CD8-positive, alpha-beta memory T cell (primary cell): ENCODE results near the gene RNF31. TPM values are rescaled to one million over a fixed set of nuclear protein-coding genes. Genes with fewer than 3 reads are reported as not detected.

Experiments
- CTCF ChIA-PET: fragments of 350-600 bp; sonication (Branson Sonifier 250); formaldehyde crosslinking; loops from one replicate; lab custom pipeline; 2021; ENCODE audit warnings: antibody characterized with exemption; lab: Charles Lee
- POLR2A ChIA-PET: fragments of 350-600 bp; sonication (Branson Sonifier 250); formaldehyde crosslinking; loops from one replicate; lab custom pipeline; 2021; ENCODE audit warnings: antibody characterized with exemption; lab: Charles Lee
- DNase-seq, 5 donors: peaks; one replicate each; pipeline versions ENCODE4 v3.0.0 to v3.0.0-alpha.2; 2020 to 2022; ENCODE audit warnings: mixed read lengths in 1 of 5
- H3K27ac ChIP-seq: one replicate; pipeline ENCODE4 v1.7.0; 2013; ENCODE audit warnings: low read depth, mild to moderate bottlenecking, low read length, moderate library complexity
- H3K27me3 ChIP-seq: 2 replicates; pipeline ENCODE4 v1.7.0; 2013; ENCODE audit warnings: low read length, mild to moderate bottlenecking; ENCODE audit not compliant: insufficient read depth, poor library complexity, severe bottlenecking
- H3K36me3 ChIP-seq: 2 replicates; pipeline ENCODE4 v1.7.0; 2013; ENCODE audit warnings: mild to moderate bottlenecking, low read length, moderate library complexity; ENCODE audit not compliant: insufficient read depth
- H3K4me1 ChIP-seq: 2 replicates; pipeline ENCODE4 v1.7.0; 2013; ENCODE audit warnings: mild to moderate bottlenecking, low read length, moderate library complexity; ENCODE audit not compliant: insufficient read depth
- H3K4me3 ChIP-seq: 2 replicates; pipeline ENCODE4 v1.7.0; 2013; ENCODE audit warnings: mild to moderate bottlenecking, low read length
- H3K9me3 ChIP-seq: 2 replicates; pipeline ENCODE4 v1.7.0; 2013; ENCODE audit warnings: mild to moderate bottlenecking, low read length
- H3K27ac Mint-ChIP-seq, 8 donors: one replicate each; pipeline ENCODE4 v1.8.0; 2020 to 2021; ENCODE audit warnings: mixed read lengths in 8 of 8, mild to moderate bottlenecking in 6 of 8, inconsistent platforms in 3 of 8, moderate library complexity in 3 of 8
- H3K27me3 Mint-ChIP-seq, 2 donors: one replicate each; pipeline ENCODE4 v1.8.0; 2020 to 2021; ENCODE audit warnings: mixed read lengths in 2 of 2, mild to moderate bottlenecking in 1 of 2, moderate library complexity in 1 of 2
- H3K36me3 Mint-ChIP-seq, 3 donors: one replicate each; pipeline ENCODE4 v1.8.0; 2020 to 2021; ENCODE audit warnings: mixed read lengths in 3 of 3, inconsistent platforms in 1 of 3, mild to moderate bottlenecking in 1 of 3
- H3K4me1 Mint-ChIP-seq, 3 donors: one replicate each; pipeline ENCODE4 v1.8.0; 2020 to 2021; ENCODE audit warnings: mixed read lengths in 3 of 3, inconsistent platforms in 1 of 3, mild to moderate bottlenecking in 1 of 3
- H3K4me3 Mint-ChIP-seq, 7 donors: one replicate each; pipeline ENCODE4 v1.8.0; 2020 to 2021; ENCODE audit warnings: mixed read lengths in 7 of 7, mild to moderate bottlenecking in 6 of 7, moderate library complexity in 4 of 7, inconsistent platforms in 2 of 7
- H3K9me3 Mint-ChIP-seq, 5 donors: one replicate each; pipeline ENCODE4 v1.8.0; 2020 to 2022; ENCODE audit warnings: mixed read lengths in 5 of 5, mild to moderate bottlenecking in 3 of 5, moderate library complexity in 2 of 5, inconsistent platforms in 1 of 5
- polyA plus RNA-seq: library from polyadenylated mRNA; unstranded; fragments of 300-500 nt; fragmentation: Illumina TruSeq; gene quantifications from one replicate; pipeline ENCODE4 v1.2.3, GENCODE V29; 2021
- total RNA-seq, 2 experiments: library from RNA; stranded (reverse); gene quantifications; one replicate each; pipeline ENCODE4 v1.2.3, GENCODE V29; 2021

The RNF31 gene
- total and polyA plus RNA-seq, 3 experiments from 2014 or later, result 71.5 to 85.9 (median 85.9) TPM

DNA sequence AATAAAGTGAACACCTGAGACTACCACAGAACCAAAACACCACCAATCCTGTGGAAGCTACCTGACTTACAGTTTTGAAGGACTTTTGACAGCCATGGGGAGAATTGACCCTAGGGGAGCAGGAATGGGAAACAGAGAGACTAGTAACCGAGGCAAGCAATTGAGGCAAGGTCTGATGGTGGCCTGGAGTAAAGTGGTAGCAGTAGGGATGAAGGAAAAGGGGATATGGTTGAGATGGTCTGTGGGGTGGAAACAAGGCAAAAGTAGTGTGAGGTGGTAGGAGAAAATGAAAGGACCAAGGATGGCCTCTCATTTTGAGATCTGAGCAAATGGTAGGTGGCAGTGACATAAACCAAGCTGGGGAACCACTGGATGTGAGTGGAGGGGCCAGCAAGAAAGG is 9.5 kb downstream of the RNF31 start:
- Mint-ChIP-seq H3K4me1 (peaks cover 18 to 28% (median 19%) of the 10 kb centered on the region in 3 donors), H3K27me3 (peaks cover 0 to under 1% of the 10 kb centered on the region in 2 donors), H3K9me3 (no peaks in the 10 kb centered on the region), H3K4me3 (peak overlapping the region in 1 of 7 donors; percentile 8), H3K27ac (peak overlapping the region in 4 of 8 donors; percentile 23 to 85 (median 72)), H3K36me3 (peaks cover 15 to 69% (median 21%) of the 10 kb centered on the region in 3 donors)
- Histone ChIP-seq H3K4me3 (no peak overlapping the region), H3K27me3 (no peaks in the 10 kb centered on the region), H3K36me3 (peaks cover 43% of the 10 kb centered on the region), H3K27ac (no peak overlapping the region), H3K9me3 (no peaks in the 10 kb centered on the region), H3K4me1 (peaks cover 8% of the 10 kb centered on the region)
- POLR2A ChIA-PET, result interaction anchor here (1.4 kb wide), 1 partner anchor 42 kb away, joined by 6 read pairs; the partner anchor contains the start of genes DCAF11 and NRL
- CTCF ChIA-PET, result interaction anchor here (0.9 to 1.0 kb wide), 3 partner anchors 9 to 21 kb away, joined by 3 read pairs; partner anchors contain the start of genes PSME1 and RNF31
- DNase-seq, result no peak

DNA sequence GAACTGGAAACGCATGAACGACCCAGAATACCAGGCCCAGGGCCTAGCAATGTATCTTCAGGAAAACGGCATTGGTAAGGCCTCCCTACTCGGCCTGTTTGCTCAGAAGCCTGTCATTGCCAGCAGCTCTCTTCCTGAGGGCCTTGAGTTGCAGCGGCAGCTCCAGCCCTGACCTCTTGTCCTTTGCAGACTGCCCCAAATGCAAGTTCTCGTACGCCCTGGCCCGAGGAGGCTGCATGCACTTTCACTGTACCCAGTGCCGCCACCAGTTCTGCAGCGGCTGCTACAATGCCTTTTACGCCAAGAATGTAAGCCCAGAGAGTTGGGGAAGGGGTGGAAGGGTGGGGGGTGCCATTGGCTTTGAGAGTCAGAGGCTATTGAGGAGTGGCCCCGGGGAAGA is 10.0 kb downstream of the RNF31 start:
- CTCF ChIA-PET, result interaction anchor here (0.9 to 1.0 kb wide), 3 partner anchors 9 to 21 kb away, joined by 3 read pairs; partner anchors contain the start of genes PSME1 and RNF31
- peaks cover 15 to 70% (median 25%) of the 10 kb centered on the region in 3 donors for H3K36me3 Mint-ChIP-seq

DNA sequence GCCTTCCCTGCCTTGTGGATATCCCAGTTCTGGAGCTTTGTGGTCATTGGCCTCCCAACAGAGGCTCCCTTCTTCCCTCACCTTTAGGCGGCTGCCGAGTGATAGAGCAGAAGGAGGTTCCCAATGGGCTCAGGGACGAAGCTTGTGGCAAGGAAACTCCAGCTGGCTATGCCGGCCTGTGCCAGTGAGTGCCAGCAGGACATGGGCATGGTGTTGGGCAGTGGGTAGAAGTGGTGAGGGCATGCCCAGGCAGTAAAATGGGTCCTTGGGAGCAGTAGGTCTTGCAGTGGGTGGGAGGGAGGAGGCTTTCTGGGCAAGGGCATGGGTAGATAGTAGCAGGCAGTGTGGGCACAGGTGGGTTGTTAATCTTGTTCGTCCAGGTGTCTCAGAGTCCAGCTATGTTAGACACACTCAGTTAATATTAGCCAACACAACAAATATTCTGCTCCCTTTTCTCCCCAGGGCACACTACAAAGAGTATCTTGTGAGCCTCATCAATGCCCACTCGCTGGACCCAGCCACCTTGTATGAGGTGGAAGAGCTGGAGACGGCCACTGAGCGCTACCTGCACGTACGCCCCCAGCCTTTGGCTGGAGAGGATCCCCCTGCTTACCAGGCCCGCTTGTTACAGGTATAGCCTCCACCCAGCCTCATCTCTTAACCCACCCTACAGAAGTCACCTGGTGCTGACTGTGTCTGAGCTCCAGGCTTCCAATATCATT is 12.6 kb downstream of the RNF31 start:
- Mint-ChIP-seq H3K9me3 (no peaks in the 10 kb centered on the region), H3K27ac (peak overlapping the region; percentile 54 to 100 (median 88)), H3K4me1 (peaks cover 34 to 47% (median 42%) of the 10 kb centered on the region in 3 donors), H3K36me3 (peaks cover 26 to 82% (median 28%) of the 10 kb centered on the region in 3 donors), H3K27me3 (peaks cover 0 to 3% of the 10 kb centered on the region in 2 donors), H3K4me3 (peak overlapping the region in 4 of 7 donors; percentile 15 to 79 (median 46))
- DNase-seq, result no peak
- Histone ChIP-seq H3K4me1 (peaks cover 39% of the 10 kb centered on the region), H3K27me3 (no peaks in the 10 kb centered on the region), H3K27ac (peak overlapping the region; percentile 96), H3K4me3 (no peak overlapping the region), H3K36me3 (peaks cover 46% of the 10 kb centered on the region), H3K9me3 (no peaks in the 10 kb centered on the region)
- ChIA-PET CTCF (interaction anchor here (0.8 to 5.2 kb wide), 25 partner anchors 9 to 281 kb away, joined by 3 to 50 read pairs (median 13); partner anchors contain the start of genes CHMP4A, DCAF11, DHRS1 and EMC9), POLR2A (interaction anchor here (0.9 to 2.5 kb wide), 7 partner anchors 12 to 54 kb away, joined by 3 to 23 read pairs (median 12); partner anchors contain the start of genes CHMP4A, DCAF11, EMC9 and NRL)

More for the DNA sequence above, 10.0 kb downstream of the RNF31 start:
- Mint-ChIP-seq H3K4me3 (no peak overlapping the region), H3K27ac (peak overlapping the region in 4 of 8 donors; percentile 2 to 73 (median 49)), H3K4me1 (peaks cover 21 to 29% (median 24%) of the 10 kb centered on the region in 3 donors), H3K27me3 (peaks cover 0 to 3% of the 10 kb centered on the region in 2 donors), H3K9me3 (no peaks in the 10 kb centered on the region)
- H3K36me3 ChIP-seq, result peaks cover 40% of the 10 kb centered on the region
- no peak for DNase-seq
- H3K4me3 ChIP-seq, result no peak overlapping the region
- H3K27ac ChIP-seq, result no peak overlapping the region
- no peaks in the 10 kb centered on the region for H3K9me3 ChIP-seq
- POLR2A ChIA-PET, result interaction anchor here (1.4 kb wide), 1 partner anchor 43 kb away, joined by 6 read pairs; the partner anchor contains the start of genes DCAF11 and NRL
- peaks cover 13% of the 10 kb centered on the region for H3K4me1 ChIP-seq
- H3K27me3 ChIP-seq, result no peaks in the 10 kb centered on the region

DNA sequence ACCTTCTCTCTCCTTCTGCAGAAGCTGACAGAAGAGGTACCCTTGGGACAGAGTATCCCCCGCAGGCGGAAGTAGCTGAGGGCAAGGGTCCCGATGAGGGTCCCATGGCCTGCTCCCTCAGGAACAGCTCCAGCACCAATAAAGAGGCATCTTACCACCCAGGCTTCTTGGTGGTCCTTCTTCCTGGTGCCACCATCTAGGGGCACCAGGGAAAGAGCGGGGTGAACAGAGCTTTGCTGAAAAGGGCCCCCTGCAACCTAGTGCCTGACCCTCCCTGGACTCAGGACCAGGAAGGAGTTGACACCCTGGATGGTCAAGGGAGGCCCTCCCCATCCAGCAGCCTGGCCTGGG is 13.2 kb downstream of the RNF31 start:
- H3K4me1 ChIP-seq, result peaks cover 41% of the 10 kb centered on the region
- H3K4me3 Mint-ChIP-seq, result peak overlapping the region in 3 of 7 donors; percentile 15 to 98 (median 31)
- H3K4me3 ChIP-seq, result no peak overlapping the region
- H3K27me3 Mint-ChIP-seq, result peaks cover 0 to 3% of the 10 kb centered on the region in 2 donors
- no peak for DNase-seq
- H3K9me3 Mint-ChIP-seq, result no peaks in the 10 kb centered on the region
- peak overlapping the region; percentile 96 for H3K27ac ChIP-seq
- H3K27ac Mint-ChIP-seq, result peak overlapping the region; percentile 54 to 100 (median 99)
- H3K36me3 Mint-ChIP-seq, result peaks cover 28 to 82% (median 29%) of the 10 kb centered on the region in 3 donors
- no peaks in the 10 kb centered on the region for H3K27me3 ChIP-seq
- no peaks in the 10 kb centered on the region for H3K9me3 ChIP-seq
- CTCF ChIA-PET, result interaction anchor here (1.0 to 5.2 kb wide), 33 partner anchors 9 to 280 kb away, joined by 3 to 50 read pairs (median 5); partner anchors contain the start of genes CHMP4A, DCAF11, DHRS1 and EMC9
- peaks cover 46% of the 10 kb centered on the region for H3K36me3 ChIP-seq
- peaks cover 39 to 53% (median 46%) of the 10 kb centered on the region in 3 donors for H3K4me1 Mint-ChIP-seq
- POLR2A ChIA-PET, result interaction anchor here (0.9 to 2.5 kb wide), 9 partner anchors 12 to 82 kb away, joined by 3 to 23 read pairs (median 11); partner anchors contain the start of genes CHMP4A, DCAF11, EMC9 and NRL

DNA sequence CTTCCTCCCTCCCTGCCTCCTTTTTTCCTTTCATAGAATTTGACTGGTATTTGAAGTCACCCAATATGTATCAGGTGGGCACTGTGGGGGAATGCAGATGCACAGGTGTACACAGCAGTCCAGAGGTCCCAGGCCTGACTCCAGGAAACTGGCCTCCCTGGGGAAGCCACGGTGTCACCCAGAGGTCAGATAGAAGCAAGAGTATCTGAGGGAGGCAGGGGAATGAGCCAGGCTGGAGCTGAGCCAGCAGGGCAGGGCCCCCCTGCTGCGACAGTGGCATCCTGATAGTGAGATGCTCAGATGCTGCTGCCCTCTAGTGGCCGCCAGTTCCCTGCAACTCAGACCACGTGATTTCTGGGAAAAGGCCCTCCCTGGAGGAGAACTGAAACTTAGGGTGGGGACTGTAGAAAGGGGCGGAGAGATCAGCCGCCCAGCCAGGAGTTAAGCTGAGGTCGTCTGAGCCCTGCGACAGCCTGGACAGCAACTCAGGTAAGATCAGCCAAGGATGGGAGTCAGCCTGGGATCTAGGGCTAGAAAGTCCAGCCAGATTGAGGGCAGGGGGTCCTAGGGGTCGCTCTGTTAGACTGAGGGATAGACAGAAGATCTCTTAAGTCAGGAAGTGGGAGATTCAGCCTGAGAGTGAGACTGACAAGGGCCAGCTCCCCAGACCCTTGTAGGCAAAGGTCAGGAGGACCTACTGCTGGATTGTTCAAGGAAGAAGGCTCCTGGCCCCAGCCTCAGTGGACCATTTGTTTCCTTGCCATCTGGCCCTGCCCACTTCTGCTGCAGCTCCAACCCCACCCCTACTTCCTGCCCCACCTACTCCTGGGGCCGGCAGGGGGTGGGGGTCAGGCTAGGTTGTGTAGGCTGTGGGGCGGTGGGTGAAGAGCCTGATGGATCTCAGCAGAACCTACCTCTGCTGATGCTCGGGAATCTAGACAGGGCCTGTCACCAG is 13.8 kb downstream of the RNF31 start, which contains the start of gene IRF9:
Gene IRF9, plus strand, starts transcription at position 416 of the 955 bp plus-strand sequence. CDS start 880 bp downstream, outside the sequence.
- peaks cover 41% of the 10 kb centered on the region for H3K4me1 ChIP-seq
- H3K4me1 Mint-ChIP-seq, result peaks cover 40 to 56% (median 49%) of the 10 kb centered on the region in 3 donors

DNA sequence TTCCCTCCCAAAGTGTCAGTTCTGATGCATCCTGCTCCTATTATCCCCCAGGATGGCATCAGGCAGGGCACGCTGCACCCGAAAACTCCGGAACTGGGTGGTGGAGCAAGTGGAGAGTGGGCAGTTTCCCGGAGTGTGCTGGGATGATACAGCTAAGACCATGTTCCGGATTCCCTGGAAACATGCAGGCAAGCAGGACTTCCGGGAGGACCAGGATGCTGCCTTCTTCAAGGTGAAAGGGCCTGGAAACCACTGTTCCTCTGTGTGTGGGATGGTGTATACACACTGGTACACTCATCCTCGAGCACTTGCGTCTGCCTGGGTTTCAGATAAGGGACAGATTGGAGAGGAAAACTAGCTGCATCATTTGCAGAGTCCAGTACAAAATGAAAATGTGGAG is 14.8 kb downstream of the RNF31 start:
- H3K4me3 Mint-ChIP-seq, result peak overlapping the region; percentile 89 to 100 (median 98)
- no peaks in the 10 kb centered on the region for H3K9me3 Mint-ChIP-seq
- H3K27ac ChIP-seq, result peak overlapping the region; percentile 96
- ChIA-PET POLR2A (interaction anchor here (0.8 to 2.4 kb wide), 6 partner anchors 9 to 53 kb away, joined by 3 to 23 read pairs (median 6); partner anchors contain the start of genes DCAF11, IPO4, MDP1 and NRL), CTCF (interaction anchor here (0.9 to 5.2 kb wide), 18 partner anchors 9 to 108 kb away, joined by 3 to 50 read pairs (median 22); partner anchors contain the start of genes CHMP4A, DCAF11, EMC9 and IPO4)
- no peak for DNase-seq
- H3K4me1 ChIP-seq, result peaks cover 41% of the 10 kb centered on the region
- peaks cover 0 to 3% of the 10 kb centered on the region in 2 donors for H3K27me3 Mint-ChIP-seq
- no peaks in the 10 kb centered on the region for H3K9me3 ChIP-seq
- H3K4me1 Mint-ChIP-seq, result peaks cover 42 to 56% (median 54%) of the 10 kb centered on the region in 3 donors
- H3K36me3 ChIP-seq, result peaks cover 54% of the 10 kb centered on the region
- H3K27ac Mint-ChIP-seq, result peak overlapping the region; percentile 84 to 100 (median 99)
- peak overlapping the region; percentile 99 for H3K4me3 ChIP-seq
- H3K27me3 ChIP-seq, result no peaks in the 10 kb centered on the region
- peaks cover 19 to 86% (median 26%) of the 10 kb centered on the region in 3 donors for H3K36me3 Mint-ChIP-seq

More for the DNA sequence above, 13.8 kb downstream of the RNF31 start, which contains the start of gene IRF9:
- Mint-ChIP-seq H3K36me3 (peaks cover 23 to 83% (median 28%) of the 10 kb centered on the region in 3 donors), H3K4me3 (peak within 1 kb of the TSS; percentile 89 to 100 (median 98)), H3K9me3 (no peaks in the 10 kb centered on the region), H3K27me3 (peaks cover 0 to 3% of the 10 kb centered on the region in 2 donors), H3K27ac (peak within 1 kb of the TSS; percentile 84 to 100 (median 99))
- no peaks in the 10 kb centered on the region for H3K27me3 ChIP-seq
- CTCF ChIA-PET, result interaction anchor here (0.7 to 5.2 kb wide), 40 partner anchors 10 to 280 kb away, joined by 3 to 50 read pairs (median 4); partner anchors contain the start of genes CHMP4A, DCAF11, DHRS1 and EMC9
- POLR2A ChIA-PET, result interaction anchor here (0.5 to 2.5 kb wide), 15 partner anchors 10 to 289 kb away, joined by 3 to 23 read pairs (median 5); partner anchors contain the start of genes CHMP4A, DCAF11, EMC9 and IPO4
- peak; percentile 93 to 97 (median 96) for DNase-seq
- peak within 1 kb of the TSS; percentile 96 for H3K27ac ChIP-seq
- peaks cover 47% of the 10 kb centered on the region for H3K36me3 ChIP-seq
- H3K9me3 ChIP-seq, result no peaks in the 10 kb centered on the region
- H3K4me3 ChIP-seq, result peak within 1 kb of the TSS; percentile 99
